ENCODE data around the gene SOD3. TPM values are rescaled to one million over a fixed set of nuclear protein-coding genes. Genes with fewer than 3 reads are reported as not detected.

The SOD3 gene
- total RNA-seq, 4 donors from 2014 or later: 48.3 to 73.6 (median 62.7) TPM

GRCh38 chr4:24810871-24811631 is 15.7 kb downstream of the SOD3 start:
- H3K4me3 ChIP-seq (ENCODE audit: low read depth, poor library complexity, severe bottlenecking): no peak overlapping the region
- 98% methylated on average over 6 of the region's 6 CpGs for WGBS, 2 donors
- no peak for TF ChIP-seq POLR2A (IDR thresholded peaks at IDR 0.05)
- TF ChIP-seq CTCF (IDR thresholded peaks at IDR 0.05): no peak
- DNase-seq (ENCODE audit: low spot score in 2 of 2): no peak
- intact Hi-C loops (cut with DNase I; ENCODE audit: low total_unique reads): no loop called here

GRCh38 chr4:24813732-24814131 is 18.4 kb downstream of the SOD3 start:
- 95 to 98% methylated on average over 2 of the region's 2 CpGs for WGBS, 2 donors

GRCh38 chr4:24816797-24817196 is 21.4 kb downstream of the SOD3 start:
- WGBS, 2 donors: 81% methylated on average over 17 to 18 of the region's 18 CpGs
- intact Hi-C loops (cut with DNase I; ENCODE audit: low total_unique reads): no loop called here
- TF ChIP-seq CTCF (IDR thresholded peaks at IDR 0.05) (no peak), POLR2A (IDR thresholded peaks at IDR 0.05) (no peak)
- DNase-seq (ENCODE audit: low spot score in 2 of 2): no peak
- H3K4me3 ChIP-seq (ENCODE audit: low read depth, poor library complexity, severe bottlenecking): no peak overlapping the region

More at GRCh38 chr4:24813732-24814131, 18.4 kb downstream of the SOD3 start:
- no peak for DNase-seq (ENCODE audit: low spot score in 2 of 2)
- intact Hi-C loops (cut with DNase I; ENCODE audit: low total_unique reads): no loop called here
- TF ChIP-seq POLR2A (IDR thresholded peaks at IDR 0.05) (no peak), CTCF (IDR thresholded peaks at IDR 0.05) (no peak)
- no peak overlapping the region for H3K4me3 ChIP-seq (ENCODE audit: low read depth, poor library complexity, severe bottlenecking)

GRCh38 chr4:24820541-24820940 is 25.2 kb downstream of the SOD3 start:
- TF ChIP-seq POLR2A (IDR thresholded peaks at IDR 0.05) (no peak), CTCF (IDR thresholded peaks at IDR 0.05) (no peak)
- DNase-seq (ENCODE audit: low spot score in 2 of 2): no peak
- intact Hi-C loops (cut with DNase I; ENCODE audit: low total_unique reads): no loop called here
- H3K4me3 ChIP-seq (ENCODE audit: low read depth, poor library complexity, severe bottlenecking): no peak overlapping the region

- DNase-seq (ENCODE audit: low spot score in 2 of 2): no peak
- 49 to 59% methylated on average over 7 of the region's 7 CpGs for WGBS, 2 donors
- intact Hi-C loops (cut with DNase I; ENCODE audit: low total_unique reads): no loop called here
- TF ChIP-seq POLR2A (IDR thresholded peaks at IDR 0.05): no peak
- TF ChIP-seq CTCF (IDR thresholded peaks at IDR 0.05): no peak
- no peak overlapping the region for H3K4me3 ChIP-seq (ENCODE audit: low read depth, poor library complexity, severe bottlenecking)
Measured at GRCh38 chr4:24824720-24825119, 29.3 kb downstream of the SOD3 start.

GRCh38 chr4:24831637-24832036 is 36.3 kb downstream of the SOD3 start:
- no peak for TF ChIP-seq CTCF (IDR thresholded peaks at IDR 0.05)
- TF ChIP-seq POLR2A (IDR thresholded peaks at IDR 0.05): no peak
- 91 to 94% methylated on average over 3 of the region's 3 CpGs for WGBS, 2 donors
- intact Hi-C loops (cut with DNase I; ENCODE audit: low total_unique reads): no loop called here

More at GRCh38 chr4:24831637-24832036, 36.3 kb downstream of the SOD3 start:
- DNase-seq (ENCODE audit: low spot score in 2 of 2): no peak
- no peak overlapping the region for H3K4me3 ChIP-seq (ENCODE audit: low read depth, poor library complexity, severe bottlenecking)

Measured in lower leg skin (tissue), 4 donors.